Spleen (tissue), 11 donors: ENCODE results near the gene PDLIM5. TPM values are rescaled to one million over a fixed set of nuclear protein-coding genes. Genes with fewer than 3 reads are reported as not detected.
"Not testable (repeated sequence)": the region's sequence is repeated elsewhere in the genome, so short reads cannot be mapped to it uniquely, and the experiment has no call there.

Experiments
- DNase-seq: peaks from one replicate; pipeline ENCODE4 v3.0.0-alpha.2; 2020
- H3K27ac ChIP-seq, 8 donors: fragments of 200-600 bp; sonication (generic) in 7 of 8; 1 replicate in 4 of 8; 2 replicates in 4 of 8; pipeline versions ENCODE4 v1.5.0 to v1.8.0; 2016 to 2021; ENCODE audit warnings: inconsistent platforms in 4 of 8, mild to moderate bottlenecking in 4 of 8, moderate library complexity in 1 of 8
- H3K27me3 ChIP-seq, 7 donors: fragments of 200-600 bp; sonication (generic) in 6 of 7; replicated peaks in 1 of 7; 1 replicate in 4 of 7; 2 replicates in 3 of 7; pipeline versions ENCODE4 v1.5.0 to v1.8.0; 2016 to 2021; ENCODE audit warnings: inconsistent platforms in 3 of 7, mild to moderate bottlenecking in 1 of 7
- H3K36me3 ChIP-seq, 6 donors: fragments of 200-600 bp; sonication (generic) in 5 of 6; 1 replicate in 4 of 6; 2 replicates in 2 of 6; pipeline versions ENCODE4 v1.5.0 to v1.8.0; 2016 to 2021; ENCODE audit warnings: inconsistent platforms in 2 of 6
- H3K4me1 ChIP-seq, 6 donors: fragments of 200-600 bp; sonication (generic) in 5 of 6; 1 replicate in 3 of 6; 2 replicates in 3 of 6; pipeline versions ENCODE4 v1.5.0 to v1.8.0; 2016 to 2021; ENCODE audit warnings: inconsistent platforms in 3 of 6
- H3K4me3 ChIP-seq, 8 donors: fragments of 200-600 bp; sonication (generic) in 7 of 8; 1 replicate in 4 of 8; 2 replicates in 4 of 8; pipeline versions ENCODE4 v1.5.0 to v1.8.0; 2016 to 2021; ENCODE audit warnings: inconsistent platforms in 4 of 8, mild to moderate bottlenecking in 4 of 8, moderate library complexity in 2 of 8
- H3K9me3 ChIP-seq, 8 donors: fragments of 200-600 bp; sonication (generic) in 7 of 8; 1 replicate in 4 of 8; 2 replicates in 4 of 8; pipeline versions ENCODE4 v1.5.0 to v1.8.0; 2016 to 2021; ENCODE audit warnings: inconsistent platforms in 4 of 8
- POLR2A ChIP-seq, 3 donors: fragments of 450-650 bp; IDR thresholded peaks; one replicate each; pipeline ENCODE4 v1.5.1; 2017; ENCODE audit warnings: antibody characterized with exemption in 3 of 3, mild to moderate bottlenecking in 1 of 3
- POLR2AphosphoS5 ChIP-seq, 3 donors: sonication (generic); formaldehyde crosslinking; IDR thresholded peaks; one replicate each; pipeline ENCODE4 v1.5.1; 2017; ENCODE audit warnings: antibody characterized with exemption in 3 of 3
- WGBS, 5 donors: extraction: QIAGEN DNeasy Blood & Tissue Kit in 3 of 5; methylation state at CpG; one replicate each; pipeline versions ENCODE4 v1.1.5 to v1.1.7; 2013 to 2018; 5-methylcytosine and 5-hydroxymethylcytosine counted together
- intact Hi-C: fragments of 100-400 bp; cut with DNase I; formaldehyde crosslinking; loops from one replicate; pipeline ENCODE4 v1.15.0; 2023; ENCODE audit warnings: low total_unique reads
- polyA plus RNA-seq, 3 donors: library from polyadenylated mRNA; stranded (reverse); fragments of 200-250 nt; gene quantifications; one replicate each; pipeline ENCODE4 v1.2.1, GENCODE V29; 2013
- total RNA-seq, 7 donors: library from RNA; depleted of rRNA in 3 of 7; stranded (reverse); fragments of >200 nt in 3 of 7; fragmentation: NEBNext Ultra II Directional in 4 of 7; extraction: Animal tissue kit (Norgen Biotek cat#: 25700) in 4 of 7; gene quantifications; one replicate each; pipeline versions ENCODE4 v1.1.0 to v1.2.1, GENCODE V29; 2016 to 2021
- TF ChIP-seq, protein P1 (sequence below), 11 experiments: fragments of 200-600 bp in 7 of 11; fragments of 450-650 bp in 4 of 11; sonication (generic) in 4 of 11; IDR thresholded peaks in 8 of 11; conservative IDR thresholded peaks in 3 of 11; 1 replicate in 7 of 11; 2 replicates in 4 of 11; pipeline versions ENCODE4 v1.4.0 to v1.8.0; 2016 to 2021; ENCODE audit warnings: antibody characterized with exemption in 11 of 11, inconsistent platforms in 4 of 11, mild to moderate bottlenecking in 1 of 11
- donor health status: healthy with polysubstance abuse.
- donor health status: DM: no; HTN: no; CAD: no; lungs with moderate emphysema.
- donor health status: DM: no; HTN: no; CAD: no.
- donor health status: Bipolar disorder and iron deficiency.
- donor health status: healthy.
- donor health status: DM: no; HTN: no; CAD: no.
- donor health status: DM: yes; HTN: yes; CAD: no.

The PDLIM5 gene
- total and polyA plus RNA-seq, 10 donors = 9.4 to 182 (median 74.9) TPM

DNA sequence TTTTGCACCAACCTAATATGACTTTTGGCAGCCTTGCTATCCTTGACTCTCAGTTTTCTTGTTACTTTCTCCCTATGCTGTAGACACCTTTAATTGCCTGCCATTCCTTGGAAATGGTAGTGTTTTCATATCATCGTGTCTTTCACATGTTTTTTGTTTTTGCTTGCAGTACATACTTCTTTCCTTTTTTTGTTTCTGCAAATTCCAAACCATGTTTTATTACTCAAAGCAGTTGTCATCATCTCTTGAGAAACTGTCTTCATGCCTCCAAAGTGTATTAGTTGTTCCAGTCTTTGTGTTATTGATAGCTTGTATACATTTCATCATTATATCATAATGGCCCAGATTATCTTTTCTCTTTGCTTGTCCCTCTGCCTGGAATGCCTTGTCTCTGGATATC lies 57.1 kb downstream of the PDLIM5 start:
- H3K4me3 ChIP-seq = no peak overlapping the region
- DNase-seq = no peak
- no peaks in the 10 kb centered on the region for H3K9me3 ChIP-seq
- intact Hi-C loops = no loop called here
- H3K27me3 ChIP-seq = no peaks in the 10 kb centered on the region
- H3K36me3 ChIP-seq = peaks cover 0 to 6% (median 0%) of the 10 kb centered on the region in 6 donors
- WGBS, 5 donors = 84 to 98% (median 89%) methylated on average over 1 of the region's 1 CpG
- H3K27ac ChIP-seq = no peak overlapping the region
- peaks cover 0 to 29% (median 5%) of the 10 kb centered on the region in 6 donors for H3K4me1 ChIP-seq
- TF ChIP-seq POLR2A (IDR thresholded peaks at IDR 0.05) = no peak
- no peak for TF ChIP-seq POLR2AphosphoS5 (IDR thresholded peaks at IDR 0.05)

DNA sequence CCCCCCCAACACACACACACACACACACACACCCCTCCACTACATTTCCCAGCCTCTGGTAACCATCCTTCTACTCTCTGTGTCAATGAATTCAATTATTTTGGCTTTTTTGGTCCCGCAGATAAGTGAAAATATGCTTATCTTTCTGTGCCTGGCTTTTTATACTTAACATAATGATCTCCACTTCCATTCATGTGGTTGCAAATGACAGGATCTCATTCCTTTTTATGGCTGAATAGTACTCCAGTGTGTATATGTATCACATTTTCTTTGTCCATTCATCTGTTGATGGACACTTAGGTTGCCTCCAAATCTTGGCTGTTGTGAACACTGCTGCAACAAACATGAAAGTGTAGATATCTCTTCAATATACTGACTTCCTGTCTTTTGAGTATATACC lies 59.8 kb downstream of the PDLIM5 start:
- H3K4me3 ChIP-seq = no peak overlapping the region
- no peaks in the 10 kb centered on the region for H3K27me3 ChIP-seq
- 94 to 100% (median 100%) methylated on average over 1 of the region's 1 CpG for WGBS, 5 donors
- H3K36me3 ChIP-seq = peaks cover 0 to 6% (median 0%) of the 10 kb centered on the region in 6 donors
- DNase-seq = no peak
- intact Hi-C loops = no loop called here
- H3K27ac ChIP-seq = no peak overlapping the region
- TF ChIP-seq POLR2A (IDR thresholded peaks at IDR 0.05) = no peak
- no peak for TF ChIP-seq POLR2AphosphoS5 (IDR thresholded peaks at IDR 0.05)
- TF ChIP-seq, protein P1, sequence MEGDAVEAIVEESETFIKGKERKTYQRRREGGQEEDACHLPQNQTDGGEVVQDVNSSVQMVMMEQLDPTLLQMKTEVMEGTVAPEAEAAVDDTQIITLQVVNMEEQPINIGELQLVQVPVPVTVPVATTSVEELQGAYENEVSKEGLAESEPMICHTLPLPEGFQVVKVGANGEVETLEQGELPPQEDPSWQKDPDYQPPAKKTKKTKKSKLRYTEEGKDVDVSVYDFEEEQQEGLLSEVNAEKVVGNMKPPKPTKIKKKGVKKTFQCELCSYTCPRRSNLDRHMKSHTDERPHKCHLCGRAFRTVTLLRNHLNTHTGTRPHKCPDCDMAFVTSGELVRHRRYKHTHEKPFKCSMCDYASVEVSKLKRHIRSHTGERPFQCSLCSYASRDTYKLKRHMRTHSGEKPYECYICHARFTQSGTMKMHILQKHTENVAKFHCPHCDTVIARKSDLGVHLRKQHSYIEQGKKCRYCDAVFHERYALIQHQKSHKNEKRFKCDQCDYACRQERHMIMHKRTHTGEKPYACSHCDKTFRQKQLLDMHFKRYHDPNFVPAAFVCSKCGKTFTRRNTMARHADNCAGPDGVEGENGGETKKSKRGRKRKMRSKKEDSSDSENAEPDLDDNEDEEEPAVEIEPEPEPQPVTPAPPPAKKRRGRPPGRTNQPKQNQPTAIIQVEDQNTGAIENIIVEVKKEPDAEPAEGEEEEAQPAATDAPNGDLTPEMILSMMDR (IDR thresholded peaks at IDR 0.05 in 8 of 11, conservative IDR thresholded peaks at IDR 0.05 in 3 of 11) = no peak
- no peaks in the 10 kb centered on the region for H3K9me3 ChIP-seq
- peaks cover 0 to 19% (median 5%) of the 10 kb centered on the region in 6 donors for H3K4me1 ChIP-seq

DNA sequence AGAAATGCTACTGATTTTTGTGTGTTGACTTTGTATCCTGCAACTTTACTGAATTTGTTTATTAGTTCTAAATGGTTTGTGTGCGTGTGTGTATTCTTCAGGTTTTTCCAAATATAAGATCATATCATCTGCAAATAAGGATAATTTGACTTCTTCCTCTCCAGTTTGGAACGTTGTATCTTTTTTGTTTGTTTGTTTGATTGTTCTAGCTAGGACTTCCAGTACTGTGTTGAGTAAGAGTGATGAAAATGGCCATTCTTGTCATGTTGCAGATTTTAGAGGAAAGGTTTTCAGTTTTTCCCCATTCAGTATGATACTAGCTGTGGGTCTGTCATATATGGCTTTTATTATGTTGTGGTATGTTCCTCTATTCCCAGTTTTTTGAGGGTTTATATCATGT lies 61.8 kb downstream of the PDLIM5 start:
- intact Hi-C loops = not testable (repeated sequence)
- peaks cover 2 to 17% (median 9%) of the 10 kb centered on the region in 6 donors for H3K4me1 ChIP-seq

DNA sequence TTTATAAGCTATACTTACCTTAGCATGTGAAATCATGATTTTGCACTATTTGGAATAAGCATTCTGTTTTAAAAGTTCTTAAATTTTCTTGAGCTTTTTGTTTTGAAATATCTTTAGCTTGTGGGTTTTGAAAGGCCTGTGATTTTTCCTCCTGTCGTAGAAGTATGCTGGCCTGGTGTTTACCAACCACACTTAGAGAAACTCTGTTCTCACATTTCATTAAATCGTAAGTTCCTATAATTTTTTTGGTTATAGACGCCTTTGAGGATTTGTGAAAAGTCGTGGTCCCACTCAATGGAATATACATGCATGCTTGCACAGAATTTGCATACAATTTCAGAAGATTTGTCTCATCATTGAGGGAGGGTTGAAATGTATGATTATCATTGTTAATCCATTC lies 63.6 kb downstream of the PDLIM5 start:
- DNase-seq = no peak
- Histone ChIP-seq H3K9me3 (no peaks in the 10 kb centered on the region), H3K27ac (no peak overlapping the region), H3K4me3 (no peak overlapping the region), H3K27me3 (no peaks in the 10 kb centered on the region), H3K36me3 (no peaks in the 10 kb centered on the region), H3K4me1 (peaks cover 8 to 35% (median 23%) of the 10 kb centered on the region in 6 donors)
- WGBS, 5 donors = 82 to 94% (median 91%) methylated on average over 4 of the region's 4 CpGs
- TF ChIP-seq POLR2AphosphoS5 (IDR thresholded peaks at IDR 0.05) (no peak), POLR2A (IDR thresholded peaks at IDR 0.05) (no peak)
- TF ChIP-seq, protein P1 (IDR thresholded peaks at IDR 0.05 in 8 of 11, conservative IDR thresholded peaks at IDR 0.05 in 3 of 11) = no peak
- intact Hi-C loops = no loop called here

More for the DNA sequence above, 61.8 kb downstream of the PDLIM5 start:
- DNase-seq, H3K9me3 ChIP-seq, H3K4me3 ChIP-seq, H3K27ac ChIP-seq, H3K27me3 ChIP-seq, H3K36me3 ChIP-seq: not testable (repeated sequence)
- 90 to 100% (median 95%) methylated on average over 2 of the region's 2 CpGs for WGBS, 5 donors

DNA sequence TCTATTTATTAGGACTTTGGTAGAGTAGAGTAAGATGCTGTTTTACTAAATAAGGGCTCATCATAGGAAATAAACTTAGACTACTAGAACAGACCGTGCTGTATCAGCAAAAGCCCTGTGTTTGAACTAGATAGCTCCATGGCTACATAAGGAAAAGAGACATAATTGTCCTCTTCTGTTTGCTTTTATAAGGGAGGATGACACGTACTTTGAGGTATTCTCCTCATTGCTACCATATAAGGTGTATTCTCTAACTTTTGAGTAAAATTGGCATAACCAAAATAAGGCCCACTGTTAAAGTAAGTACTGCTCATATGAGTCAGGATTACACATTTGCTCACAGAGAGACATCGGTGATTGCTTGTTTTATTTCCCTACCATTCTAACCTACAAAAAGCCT lies 64.3 kb downstream of the PDLIM5 start:
- Histone ChIP-seq H3K36me3 (no peaks in the 10 kb centered on the region), H3K27me3 (no peaks in the 10 kb centered on the region), H3K4me1 (peaks cover 8 to 42% (median 29%) of the 10 kb centered on the region in 6 donors), H3K27ac (no peak overlapping the region), H3K9me3 (no peaks in the 10 kb centered on the region), H3K4me3 (no peak overlapping the region)
- WGBS, 5 donors = 82 to 98% (median 91%) methylated on average over 3 of the region's 3 CpGs
- DNase-seq = no peak
- no peak for TF ChIP-seq POLR2A (IDR thresholded peaks at IDR 0.05)
- TF ChIP-seq, protein P1 (IDR thresholded peaks at IDR 0.05 in 8 of 11, conservative IDR thresholded peaks at IDR 0.05 in 3 of 11) = no peak
- no peak for TF ChIP-seq POLR2AphosphoS5 (IDR thresholded peaks at IDR 0.05)
- intact Hi-C loops = no loop called here
